GM23338 (cell line): ENCODE measurements around the gene PIH1D2. TPM values are rescaled to one million over a fixed set of nuclear protein-coding genes. Genes with fewer than 3 reads are reported as not detected.
A peak's percentile ranks its signal among the peaks of the same experiment; 100 is the strongest.

Source experiments
- ATAC-seq: fragments of 200-7000 bp; cut with Tn5 transposase; 3 replicates; pipeline ENCODE4 v1.9.1; 2020
- DNase-seq: peaks from one replicate; pipeline ENCODE4 v3.0.0-alpha.2; 2015; ENCODE audit warnings: low spot score
- H2AFZ ChIP-seq: fragments of 200-600 bp; sonication (generic); 2 replicates; pipeline ENCODE4 v1.8.0; 2016; ENCODE audit warnings: antibody characterized with exemption, mild to moderate bottlenecking, moderate library complexity
- H3F3A ChIP-seq: fragments of 200-600 bp; sonication (generic); replicated peaks from 2 replicates; pipeline ENCODE4 v1.8.0; 2017; ENCODE audit warnings: antibody characterized with exemption, mixed run types, low read depth
- H3K27ac ChIP-seq: fragments of 200-600 bp; sonication (generic); 2 replicates; pipeline ENCODE4 v1.6.1; 2016; ENCODE audit warnings: low read depth
- H3K27me3 ChIP-seq: fragments of 200-600 bp; sonication (generic); 2 replicates; pipeline ENCODE4 v1.8.0; 2016; ENCODE audit warnings: mild to moderate bottlenecking, mixed run types, moderate library complexity; ENCODE audit not compliant: insufficient read depth
- H3K36me3 ChIP-seq: fragments of 200-600 bp; sonication (generic); 2 replicates; pipeline ENCODE4 v1.8.0; 2016; ENCODE audit warnings: mild to moderate bottlenecking; ENCODE audit not compliant: insufficient read depth
- H3K4me1 ChIP-seq: fragments of 200-600 bp; sonication (generic); 2 replicates; pipeline ENCODE4 v1.8.0; 2016; ENCODE audit warnings: mild to moderate bottlenecking, moderate library complexity; ENCODE audit not compliant: insufficient read depth
- H3K4me2 ChIP-seq: fragments of 200-600 bp; sonication (generic); 2 replicates; pipeline ENCODE4 v1.7.1; 2017; ENCODE audit warnings: mixed run types
- H3K4me3 ChIP-seq: fragments of 200-600 bp; sonication (generic); 2 replicates; pipeline ENCODE4 v1.6.1; 2016; ENCODE audit warnings: mixed run types
- H3K79me2 ChIP-seq: fragments of 200-600 bp; sonication (generic); replicated peaks from 2 replicates; pipeline ENCODE4 v1.8.0; 2017; ENCODE audit warnings: mild to moderate bottlenecking; ENCODE audit not compliant: insufficient read depth
- H3K9me2 ChIP-seq: fragments of 200-600 bp; sonication (generic); 2 replicates; pipeline ENCODE4 v1.8.0; 2017; ENCODE audit not compliant: insufficient read depth
- H4K20me1 ChIP-seq: fragments of 200-600 bp; sonication (generic); replicated peaks from 2 replicates; pipeline ENCODE4 v1.8.0; 2017; ENCODE audit warnings: mild to moderate bottlenecking; ENCODE audit not compliant: insufficient read depth
- H3K27ac Mint-ChIP-seq: 2 replicates; pipeline ENCODE4 v1.8.0; 2020; ENCODE audit warnings: inconsistent platforms, mild to moderate bottlenecking, moderate library complexity, mixed read lengths
- H3K27me3 Mint-ChIP-seq: 3 replicates; pipeline ENCODE4 v1.8.0; 2022; ENCODE audit warnings: low read depth, mild to moderate bottlenecking, moderate library complexity, mixed read lengths, inconsistent platforms; ENCODE audit not compliant: insufficient read depth, poor library complexity
- H3K36me3 Mint-ChIP-seq: 3 replicates; pipeline ENCODE4 v1.8.0; 2021; ENCODE audit warnings: low read depth, mild to moderate bottlenecking, inconsistent platforms, moderate library complexity, mixed read lengths
- H3K4me1 Mint-ChIP-seq: 3 replicates; pipeline ENCODE4 v1.8.0; 2020; ENCODE audit warnings: mild to moderate bottlenecking, inconsistent platforms, mixed read lengths
- H3K4me3 Mint-ChIP-seq: 3 replicates; pipeline ENCODE4 v1.8.0; 2021; ENCODE audit warnings: moderate library complexity, mild to moderate bottlenecking, inconsistent platforms, mixed read lengths
- H3K9me3 Mint-ChIP-seq: 3 replicates; pipeline ENCODE4 v1.8.0; 2020; ENCODE audit warnings: moderate library complexity, mild to moderate bottlenecking, inconsistent platforms, mixed read lengths
- CREB1 ChIP-seq: fragments of 250-450 bp; sonication (Bioruptor Pico); IDR thresholded peaks from 2 replicates; pipeline ENCODE4 v1.5.0; 2020; ENCODE audit warnings: low read depth, mild to moderate bottlenecking, moderate library complexity
- EZH2 ChIP-seq: fragments of 200-600 bp; sonication (generic); IDR thresholded peaks from one replicate; pipeline ENCODE4 v1.8.0; 2017; ENCODE audit warnings: antibody characterized with exemption, mild to moderate bottlenecking, low read depth; ENCODE audit not compliant: unreplicated experiment
- EZH2phosphoT487 ChIP-seq: fragments of 200-600 bp; sonication (generic); IDR thresholded peaks from one replicate; pipeline ENCODE4 v1.8.1; 2018; ENCODE audit warnings: antibody characterized with exemption; ENCODE audit not compliant: unreplicated experiment
- JUNB ChIP-seq: IDR thresholded peaks from one replicate; pipeline ENCODE4 v1.6.1; 2016; ENCODE audit warnings: antibody characterized with exemption; ENCODE audit not compliant: unreplicated experiment
- NANOG ChIP-seq: IDR thresholded peaks from 2 replicates; pipeline ENCODE4 v1.6.1; 2016; ENCODE audit warnings: antibody characterized with exemption, borderline replicate concordance
- POLR2AphosphoS5 ChIP-seq: IDR thresholded peaks from 2 replicates; pipeline ENCODE4 v1.6.1; 2016; ENCODE audit warnings: antibody characterized with exemption, low read depth
- REST ChIP-seq: IDR thresholded peaks from one replicate; pipeline ENCODE4 v1.6.1; 2018; ENCODE audit warnings: antibody characterized with exemption; ENCODE audit not compliant: unreplicated experiment
- STAT1 ChIP-seq: IDR thresholded peaks from one replicate; pipeline ENCODE4 v1.6.1; 2016; ENCODE audit warnings: antibody characterized with exemption; ENCODE audit not compliant: unreplicated experiment
- ZNF114 ChIP-seq: fragments of 250-450 bp; sonication (Bioruptor Pico); IDR thresholded peaks from 2 replicates; pipeline ENCODE4 v1.5.0; 2020; ENCODE audit warnings: mild to moderate bottlenecking, moderate library complexity
- ZNF331 ChIP-seq: fragments of 250-450 bp; sonication (Bioruptor Pico); IDR thresholded peaks from 2 replicates; pipeline ENCODE4 v1.5.0; 2020; ENCODE audit warnings: low read depth, mild to moderate bottlenecking, moderate library complexity
- ZNF462 ChIP-seq: fragments of 250-450 bp; sonication (Bioruptor Pico); IDR thresholded peaks from 2 replicates; pipeline ENCODE4 v1.5.0; 2020; ENCODE audit warnings: mild to moderate bottlenecking, moderate library complexity
- polyA plus RNA-seq: library from polyadenylated mRNA; unstranded; fragments of >200 nt; fragmentation: Nextera tagmentation; extraction: Ambion mirVana; gene quantifications from 2 replicates; pipeline ENCODE4 v1.2.1, GENCODE V29; 2016
- total RNA-seq: library from RNA; depleted of rRNA; stranded (reverse); fragments of >200 nt; shearing (Covaris generic); gene quantifications from 2 replicates; pipeline ENCODE4 v1.2.3, GENCODE V29; 2014
- TF ChIP-seq, protein P1 (sequence below): IDR thresholded peaks from 2 replicates; pipeline ENCODE4 v1.6.1; 2016; ENCODE audit warnings: antibody characterized with exemption
- TF ChIP-seq, protein P2 (sequence below), 2 experiments: fragments of 200-600 bp in 1 of 2; sonication (generic) in 1 of 2; conservative IDR thresholded peaks; 2 replicates each; pipeline versions ENCODE4 v1.5.1 to v1.6.1; 2016 to 2017; ENCODE audit warnings: antibody characterized with exemption in 2 of 2, low read depth in 2 of 2, mild to moderate bottlenecking in 2 of 2, moderate library complexity in 1 of 2

The PIH1D2 gene
- total and polyA plus RNA-seq, 2 experiments from 2014 or later = 0.80 to 0.89 TPM

GRCh38 chr11:112085822-112086421, 12.1 kb upstream of the PIH1D2 start:
- Histone ChIP-seq H4K20me1 (peaks cover 12% of the 10 kb centered on the region), H3F3A (peaks cover 11% of the 10 kb centered on the region; the same call in 1 of the 2 replicates), H3K27me3 (no peaks in the 10 kb centered on the region), H2AFZ (peak overlapping the region; percentile 84; the same call in 1 of the 2 replicates), H3K79me2 (peaks cover 50% of the 10 kb centered on the region), H3K9me2 (no peaks in the 10 kb centered on the region), H3K4me3 (peak overlapping the region; percentile 91), H3K36me3 (peaks cover 54% of the 10 kb centered on the region), H3K4me2 (peak overlapping the region; percentile 95), H3K27ac (peak overlapping the region; percentile 5; the same call in 1 of the 2 replicates), H3K4me1 (peaks cover 7% of the 10 kb centered on the region)
- peak overlapping the region; percentile 98 for H3K27ac Mint-ChIP-seq
- peak overlapping the region; percentile 100 for H3K4me3 Mint-ChIP-seq
- peaks cover 20% of the 10 kb centered on the region for H3K4me1 Mint-ChIP-seq
- ATAC-seq (peak; percentile 38), DNase-seq (peak; percentile 43)
- peaks cover 4% of the 10 kb centered on the region; the same call in 2 of the 3 replicates for H3K9me3 Mint-ChIP-seq
- H3K36me3 Mint-ChIP-seq = peaks cover 86% of the 10 kb centered on the region
- TF ChIP-seq EZH2 (no peak), NANOG (no peak), REST (no peak), CREB1 (no peak), EZH2phosphoT487 (no peak), ZNF331 (no peak), POLR2AphosphoS5 (no peak), JUNB (no peak), ZNF462 (no peak), ZNF114 (CRISPR knock-in tag) (no peak), STAT1 (no peak)
- TF ChIP-seq, protein P1, sequence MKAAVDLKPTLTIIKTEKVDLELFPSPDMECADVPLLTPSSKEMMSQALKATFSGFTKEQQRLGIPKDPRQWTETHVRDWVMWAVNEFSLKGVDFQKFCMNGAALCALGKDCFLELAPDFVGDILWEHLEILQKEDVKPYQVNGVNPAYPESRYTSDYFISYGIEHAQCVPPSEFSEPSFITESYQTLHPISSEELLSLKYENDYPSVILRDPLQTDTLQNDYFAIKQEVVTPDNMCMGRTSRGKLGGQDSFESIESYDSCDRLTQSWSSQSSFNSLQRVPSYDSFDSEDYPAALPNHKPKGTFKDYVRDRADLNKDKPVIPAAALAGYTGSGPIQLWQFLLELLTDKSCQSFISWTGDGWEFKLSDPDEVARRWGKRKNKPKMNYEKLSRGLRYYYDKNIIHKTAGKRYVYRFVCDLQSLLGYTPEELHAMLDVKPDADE = no peak
- TF ChIP-seq, protein P2, sequence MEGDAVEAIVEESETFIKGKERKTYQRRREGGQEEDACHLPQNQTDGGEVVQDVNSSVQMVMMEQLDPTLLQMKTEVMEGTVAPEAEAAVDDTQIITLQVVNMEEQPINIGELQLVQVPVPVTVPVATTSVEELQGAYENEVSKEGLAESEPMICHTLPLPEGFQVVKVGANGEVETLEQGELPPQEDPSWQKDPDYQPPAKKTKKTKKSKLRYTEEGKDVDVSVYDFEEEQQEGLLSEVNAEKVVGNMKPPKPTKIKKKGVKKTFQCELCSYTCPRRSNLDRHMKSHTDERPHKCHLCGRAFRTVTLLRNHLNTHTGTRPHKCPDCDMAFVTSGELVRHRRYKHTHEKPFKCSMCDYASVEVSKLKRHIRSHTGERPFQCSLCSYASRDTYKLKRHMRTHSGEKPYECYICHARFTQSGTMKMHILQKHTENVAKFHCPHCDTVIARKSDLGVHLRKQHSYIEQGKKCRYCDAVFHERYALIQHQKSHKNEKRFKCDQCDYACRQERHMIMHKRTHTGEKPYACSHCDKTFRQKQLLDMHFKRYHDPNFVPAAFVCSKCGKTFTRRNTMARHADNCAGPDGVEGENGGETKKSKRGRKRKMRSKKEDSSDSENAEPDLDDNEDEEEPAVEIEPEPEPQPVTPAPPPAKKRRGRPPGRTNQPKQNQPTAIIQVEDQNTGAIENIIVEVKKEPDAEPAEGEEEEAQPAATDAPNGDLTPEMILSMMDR (conservative IDR thresholded peaks at IDR 0.05; ENCODE audit: low read depth in 2 of 2) = no peak
- H3K27me3 Mint-ChIP-seq = peaks cover 19% of the 10 kb centered on the region
